Central memory CD8-positive, alpha-beta T cell (primary cell): ENCODE results near the gene MYH11.

ENCODE experiments used
- ATAC-seq: fragments of 150-1000 bp; cut with Tn5 transposase; replicated peaks from 2 replicates; pipeline ENCODE4 v1.10.0; 2022; ENCODE audit warnings: mild to moderate bottlenecking, moderate FRiP score, moderate number of reproducible peaks; ENCODE audit not compliant: poor library complexity, severe bottlenecking; ENCODE audit errors: extremely low read depth
- DNase-seq, 2 donors: peaks; one replicate each; pipeline ENCODE4 v3.0.0; 2021; ENCODE audit warnings: low spot score in 2 of 2
- H3K27ac Mint-ChIP-seq: one replicate; pipeline ENCODE4 v1.8.0; 2022; ENCODE audit warnings: low read depth, mild to moderate bottlenecking, moderate library complexity, mixed read lengths
- H3K27me3 Mint-ChIP-seq: one replicate; pipeline ENCODE4 v1.8.0; 2022; ENCODE audit warnings: mixed read lengths
- H3K36me3 Mint-ChIP-seq: one replicate; pipeline ENCODE4 v1.8.0; 2022; ENCODE audit warnings: mild to moderate bottlenecking, moderate library complexity, mixed read lengths; ENCODE audit not compliant: insufficient read depth
- H3K4me1 Mint-ChIP-seq: one replicate; pipeline ENCODE4 v1.8.0; 2022; ENCODE audit warnings: mixed read lengths
- H3K4me3 Mint-ChIP-seq: one replicate; pipeline ENCODE4 v1.8.0; 2022; ENCODE audit warnings: mild to moderate bottlenecking, moderate library complexity, mixed read lengths
- H3K9me3 Mint-ChIP-seq: one replicate; pipeline ENCODE4 v1.8.0; 2022; ENCODE audit warnings: mixed read lengths

Gene MYH11

DNA sequence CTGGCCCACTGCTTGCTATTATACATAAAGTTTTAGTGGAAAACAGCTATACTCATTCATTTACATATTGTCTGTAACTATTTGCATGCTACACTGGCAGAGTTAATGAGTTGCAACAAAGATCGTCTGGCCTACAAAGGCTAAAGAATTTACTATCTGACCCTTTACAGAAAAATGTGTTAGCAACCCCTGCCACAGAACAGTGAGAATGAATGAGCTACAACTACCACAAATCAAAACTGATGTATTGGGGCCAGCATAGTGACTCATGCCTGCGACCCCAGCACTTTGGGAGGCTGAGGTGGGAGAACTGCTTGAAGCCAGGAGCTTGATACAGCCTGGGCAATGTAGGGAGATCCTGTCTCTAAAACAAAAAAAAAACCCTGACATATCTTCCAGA lies 92.7 kb downstream of the MYH11 start:
- Mint-ChIP-seq H3K4me3 (no peak overlapping the region), H3K27ac (no peak overlapping the region), H3K4me1 (no peaks in the 10 kb centered on the region), H3K9me3 (no peaks in the 10 kb centered on the region), H3K27me3 (peaks cover 25% of the 10 kb centered on the region), H3K36me3 (peaks cover 4% of the 10 kb centered on the region)
- DNase-seq (no peak), ATAC-seq (no peak)

DNA sequence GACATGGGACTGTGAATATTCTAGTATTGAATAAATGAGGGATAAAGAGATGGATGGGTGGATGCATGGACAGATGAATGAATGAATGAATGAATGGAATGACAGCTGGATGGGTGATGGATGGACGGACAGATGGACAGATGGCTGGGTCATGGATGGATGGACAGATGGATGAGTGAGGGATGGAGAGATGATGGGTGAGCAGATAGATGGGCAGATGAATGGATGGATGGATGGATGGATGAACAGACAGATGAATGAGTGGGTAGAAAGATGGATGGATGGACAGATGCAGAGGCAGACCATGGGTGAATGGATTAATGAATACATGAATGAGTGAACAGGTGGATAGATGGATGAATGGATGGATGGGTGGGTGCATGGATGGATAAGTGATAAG lies 96.7 kb downstream of the MYH11 start:
- Mint-ChIP-seq H3K27ac (no peak overlapping the region), H3K4me1 (no peaks in the 10 kb centered on the region), H3K36me3 (peaks cover 5% of the 10 kb centered on the region), H3K27me3 (peaks cover 31% of the 10 kb centered on the region), H3K4me3 (no peak overlapping the region), H3K9me3 (no peaks in the 10 kb centered on the region)
- ATAC-seq: no peak
- no peak for DNase-seq

DNA sequence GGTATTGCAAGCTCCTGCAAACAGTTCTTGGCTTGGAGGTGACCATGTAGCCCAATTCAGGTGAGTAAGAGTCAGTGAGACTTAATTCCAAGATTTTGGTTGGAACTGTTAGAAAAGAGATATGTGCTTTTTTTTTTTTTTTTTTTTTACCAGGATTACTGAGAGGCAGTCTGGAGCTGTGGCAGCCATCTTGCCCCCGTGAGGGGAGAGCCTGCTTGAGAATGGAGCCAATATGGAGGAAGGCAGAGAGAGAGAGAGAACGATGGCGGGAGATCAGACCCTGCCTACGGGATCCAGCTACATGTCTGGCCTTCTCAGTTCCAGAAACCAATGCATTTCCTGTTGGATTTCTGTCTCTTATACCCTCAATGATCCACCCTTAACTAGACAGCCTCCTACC lies 97.8 kb downstream of the MYH11 start:
- H3K9me3 Mint-ChIP-seq: no peaks in the 10 kb centered on the region
- H3K36me3 Mint-ChIP-seq: peaks cover 5% of the 10 kb centered on the region
- H3K4me3 Mint-ChIP-seq: no peak overlapping the region
- peaks cover 31% of the 10 kb centered on the region for H3K27me3 Mint-ChIP-seq
- ATAC-seq: no peak
- no peaks in the 10 kb centered on the region for H3K4me1 Mint-ChIP-seq
- no peak for DNase-seq
- H3K27ac Mint-ChIP-seq: no peak overlapping the region

DNA sequence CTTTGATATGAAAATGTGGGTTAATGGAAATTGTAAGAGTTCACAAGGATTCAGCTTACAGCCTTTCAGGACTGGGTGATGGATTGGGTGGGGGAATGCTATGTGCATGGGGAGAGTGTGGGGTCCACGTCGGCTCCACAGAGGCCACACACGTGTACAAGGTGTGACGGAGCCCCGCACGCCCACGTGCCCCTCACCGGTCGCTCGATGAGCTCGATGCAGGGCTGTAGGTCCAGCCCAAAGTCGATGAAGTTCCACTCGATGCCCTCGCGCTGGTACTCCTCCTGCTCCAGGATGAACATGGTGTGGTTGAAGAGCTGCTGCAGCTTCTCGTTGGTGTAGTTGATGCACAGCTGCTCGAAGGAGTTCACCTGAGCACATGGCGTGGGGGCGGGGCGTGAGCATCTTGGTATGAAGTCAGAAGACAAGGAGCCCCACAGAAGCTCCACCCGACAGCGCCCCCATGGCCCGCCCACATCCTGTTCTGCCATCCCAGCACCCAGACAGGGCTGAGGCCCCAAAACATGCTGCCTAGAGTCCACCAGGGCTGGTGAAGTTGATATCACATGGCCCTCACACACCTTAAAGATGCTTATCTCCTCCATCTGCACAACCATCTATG lies 99.1 kb downstream of the MYH11 start:
- no peak for ATAC-seq
- Mint-ChIP-seq H3K36me3 (peaks cover 5% of the 10 kb centered on the region), H3K4me1 (no peaks in the 10 kb centered on the region), H3K27me3 (peaks cover 28% of the 10 kb centered on the region), H3K27ac (no peak overlapping the region), H3K4me3 (no peak overlapping the region), H3K9me3 (no peaks in the 10 kb centered on the region)
- DNase-seq: no peak

DNA sequence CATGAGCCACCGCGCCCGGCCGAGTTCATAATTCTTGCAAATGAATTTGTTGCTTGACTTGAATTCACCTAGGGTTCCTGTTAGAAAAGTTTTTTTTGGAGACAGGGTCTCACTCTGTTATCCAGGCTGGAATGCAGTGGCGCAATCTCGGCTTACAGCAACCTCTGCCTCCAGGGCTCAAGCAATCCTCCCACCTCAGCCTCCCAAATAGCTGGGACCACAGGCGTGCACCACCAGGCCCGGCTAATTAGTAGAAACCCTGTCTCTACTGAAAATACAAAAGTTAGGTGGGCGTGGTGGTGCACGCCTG lies 99.8 kb downstream of the MYH11 start:
- H3K27me3 Mint-ChIP-seq: peaks cover 21% of the 10 kb centered on the region
- no peak overlapping the region for H3K27ac Mint-ChIP-seq

DNA sequence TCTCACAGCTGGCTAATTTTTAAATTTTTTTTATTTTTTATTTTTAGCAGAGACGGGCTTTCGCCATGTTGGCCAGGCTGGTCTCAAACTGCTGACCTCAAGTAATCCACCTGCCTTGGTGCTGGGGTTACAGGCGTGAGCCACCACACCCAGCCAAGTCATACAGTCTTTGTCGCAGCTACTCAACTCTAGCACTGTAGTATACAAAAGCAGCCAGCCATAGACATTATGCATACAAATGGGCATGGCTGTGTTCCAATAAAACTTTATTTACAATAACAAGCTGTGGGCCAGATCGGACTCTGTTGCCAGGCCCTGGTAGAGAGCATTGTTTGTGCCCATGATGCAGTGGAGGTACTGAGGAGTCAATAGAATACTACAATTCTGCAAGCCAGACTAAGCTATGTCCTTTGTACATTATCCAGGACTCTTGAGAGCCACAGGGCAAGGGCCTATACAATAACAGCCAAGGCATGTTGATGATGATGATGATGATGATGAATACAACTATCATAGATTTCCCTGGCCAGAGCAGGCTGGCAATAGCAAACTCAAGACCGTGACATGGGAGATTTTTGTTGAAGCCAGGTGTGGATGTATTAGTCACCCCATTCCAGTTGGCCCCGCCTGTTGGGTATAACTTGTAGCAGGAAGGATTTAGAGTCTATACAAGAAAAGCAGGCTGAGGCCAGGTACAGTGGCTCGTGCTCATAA lies 101.8 kb downstream of the MYH11 start:
- ATAC-seq (no peak), DNase-seq (no peak)
- no peaks in the 10 kb centered on the region for H3K9me3 Mint-ChIP-seq
- H3K27ac Mint-ChIP-seq: no peak overlapping the region
- no peak overlapping the region for H3K4me3 Mint-ChIP-seq
- no peaks in the 10 kb centered on the region for H3K4me1 Mint-ChIP-seq
- H3K36me3 Mint-ChIP-seq: peaks cover 6% of the 10 kb centered on the region
- H3K27me3 Mint-ChIP-seq: peaks cover 14% of the 10 kb centered on the region

More for the DNA sequence above, 99.8 kb downstream of the MYH11 start:
- Mint-ChIP-seq H3K4me3 (no peak overlapping the region), H3K36me3 (peaks cover 3% of the 10 kb centered on the region), H3K4me1 (no peaks in the 10 kb centered on the region), H3K9me3 (no peaks in the 10 kb centered on the region)
- no peak for ATAC-seq
- DNase-seq: no peak

DNA sequence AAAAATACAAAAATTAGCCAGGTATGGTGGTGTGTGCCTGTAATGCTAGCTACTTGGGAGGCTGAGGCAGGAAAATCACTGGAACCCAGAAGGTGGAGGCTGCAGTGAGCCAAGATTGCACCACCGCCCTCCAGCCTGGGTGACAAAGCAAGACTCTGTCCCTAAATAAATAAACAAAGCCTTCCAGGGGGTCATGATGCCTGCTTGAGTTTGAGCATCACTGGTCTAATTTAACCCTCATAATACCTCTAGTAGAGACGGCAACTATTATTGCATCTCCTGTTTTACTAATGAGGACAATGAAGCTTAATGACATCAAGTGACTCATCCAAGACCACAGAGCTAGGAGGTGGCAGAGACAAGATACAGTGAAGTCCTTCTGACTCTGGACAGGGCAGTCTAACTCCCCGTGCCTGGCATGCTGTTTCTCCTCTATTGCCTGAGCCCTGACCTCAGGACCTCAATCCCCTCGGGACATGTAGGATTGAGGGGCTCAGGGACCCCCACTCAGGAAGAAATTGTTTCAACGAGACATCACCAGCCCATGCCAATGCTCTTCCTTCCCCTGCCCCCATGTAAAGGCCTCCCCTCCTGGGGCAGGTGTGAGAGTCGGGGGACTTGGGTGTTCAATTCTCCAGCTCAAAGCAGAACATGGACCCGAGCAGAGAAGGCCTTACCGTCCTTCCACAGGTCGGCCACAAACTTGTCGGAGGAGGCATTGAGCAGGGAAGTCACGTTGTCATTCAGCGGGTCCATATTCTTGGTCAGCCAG lies 103.9 kb downstream of the MYH11 start:
- Mint-ChIP-seq H3K36me3 (peaks cover 6% of the 10 kb centered on the region), H3K4me1 (peaks cover 7% of the 10 kb centered on the region), H3K27me3 (no peaks in the 10 kb centered on the region), H3K4me3 (no peak overlapping the region), H3K27ac (no peak overlapping the region), H3K9me3 (no peaks in the 10 kb centered on the region)
- ATAC-seq: no peak
- DNase-seq: no peak

DNA sequence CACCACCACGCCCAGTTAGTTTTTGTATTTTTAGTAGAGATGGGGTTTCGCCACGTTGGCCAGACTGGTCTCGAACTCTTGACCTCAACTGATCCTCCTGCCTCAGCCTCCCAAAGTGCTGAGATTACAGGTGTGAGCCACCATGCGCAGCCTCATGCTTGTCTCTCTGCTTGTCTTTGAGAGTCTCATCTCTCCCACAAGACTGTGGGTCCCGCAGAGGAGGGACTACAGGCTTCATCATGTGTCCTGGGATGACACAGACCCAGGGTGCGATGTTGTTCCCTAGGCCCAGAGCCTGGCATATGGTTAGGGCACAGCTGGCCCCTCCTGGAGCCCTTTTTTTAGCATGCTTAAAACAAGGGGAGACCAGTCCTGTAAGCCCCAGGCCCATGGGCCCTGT lies 104.9 kb downstream of the MYH11 start:
- peaks cover 4% of the 10 kb centered on the region for H3K36me3 Mint-ChIP-seq
- no peak overlapping the region for H3K4me3 Mint-ChIP-seq
- peaks cover 7% of the 10 kb centered on the region for H3K4me1 Mint-ChIP-seq
- H3K27ac Mint-ChIP-seq: no peak overlapping the region
- ATAC-seq (no peak), DNase-seq (no peak)
- no peaks in the 10 kb centered on the region for H3K27me3 Mint-ChIP-seq
- no peaks in the 10 kb centered on the region for H3K9me3 Mint-ChIP-seq

DNA sequence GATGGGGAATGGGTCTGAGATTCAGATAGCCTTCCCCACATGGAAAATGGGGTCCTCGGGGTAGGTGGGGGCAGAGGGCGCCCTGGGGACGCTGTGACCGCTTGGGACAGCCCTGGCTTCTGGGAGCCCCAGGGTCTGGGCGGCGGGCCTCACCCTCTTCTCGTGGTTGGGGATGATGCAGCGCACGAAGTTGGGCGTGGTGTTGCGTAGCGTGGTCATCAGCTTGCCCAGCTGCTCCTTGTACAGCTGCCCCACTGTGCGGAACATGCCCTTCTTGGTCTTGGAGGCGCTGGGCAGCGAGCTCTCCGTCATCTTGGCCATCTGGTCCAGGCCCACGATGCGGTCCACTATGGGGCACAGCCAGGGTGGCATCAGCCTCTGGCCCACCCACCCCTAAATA lies 106.8 kb downstream of the MYH11 start:
- H3K4me3 Mint-ChIP-seq: no peak overlapping the region
- DNase-seq (no peak), ATAC-seq (no peak)
- no peaks in the 10 kb centered on the region for H3K27me3 Mint-ChIP-seq
- no peak overlapping the region for H3K27ac Mint-ChIP-seq
- H3K9me3 Mint-ChIP-seq: no peaks in the 10 kb centered on the region
- peaks cover 7% of the 10 kb centered on the region for H3K4me1 Mint-ChIP-seq
- H3K36me3 Mint-ChIP-seq: peaks cover 7% of the 10 kb centered on the region

DNA sequence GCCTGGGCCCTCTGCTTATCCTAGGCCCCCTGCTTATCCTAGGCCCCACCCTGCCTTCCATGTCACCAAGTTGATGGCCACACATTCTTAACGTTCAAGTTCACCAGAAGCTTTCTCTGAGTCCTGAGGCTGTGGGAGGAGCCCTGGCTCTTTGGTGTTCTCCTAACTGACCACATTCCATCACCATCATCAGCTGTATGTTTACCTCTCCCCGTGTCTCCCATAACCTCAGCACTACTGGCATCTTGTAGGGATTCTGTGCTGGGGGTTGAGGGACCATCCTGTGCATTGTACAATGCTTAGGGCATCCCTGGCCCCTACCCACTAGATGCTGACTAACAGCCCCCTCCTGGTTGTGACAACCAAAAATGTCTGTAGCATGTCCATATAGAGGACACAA lies 107.5 kb downstream of the MYH11 start:
- DNase-seq (no peak), ATAC-seq (no peak)
- no peak overlapping the region for H3K4me3 Mint-ChIP-seq
- H3K27me3 Mint-ChIP-seq: no peaks in the 10 kb centered on the region
- peaks cover 7% of the 10 kb centered on the region for H3K36me3 Mint-ChIP-seq
- peaks cover 7% of the 10 kb centered on the region for H3K4me1 Mint-ChIP-seq
- H3K27ac Mint-ChIP-seq: no peak overlapping the region
- no peaks in the 10 kb centered on the region for H3K9me3 Mint-ChIP-seq

DNA sequence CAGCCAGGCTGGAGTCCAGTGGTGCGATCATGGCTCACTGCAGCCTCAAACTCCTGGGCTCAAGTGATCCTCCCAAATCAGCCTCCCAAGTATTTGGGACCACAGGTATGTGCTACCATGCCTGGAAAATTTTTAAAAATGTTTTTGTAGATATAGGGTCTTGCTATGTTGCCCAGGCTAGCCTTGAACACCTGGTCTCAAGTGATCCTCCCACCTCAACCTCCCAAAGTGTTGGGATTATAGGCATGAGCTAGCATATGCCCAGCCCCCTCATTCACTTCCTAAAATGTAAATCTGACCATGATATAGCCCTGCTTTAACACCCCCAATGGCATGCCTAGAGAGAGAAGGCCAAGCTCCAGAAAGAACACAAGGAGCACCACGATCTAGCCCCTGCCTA lies 108.2 kb downstream of the MYH11 start:
- DNase-seq: no peak
- Mint-ChIP-seq H3K4me3 (no peak overlapping the region), H3K4me1 (peaks cover 7% of the 10 kb centered on the region), H3K36me3 (peaks cover 8% of the 10 kb centered on the region), H3K27me3 (no peaks in the 10 kb centered on the region), H3K9me3 (no peaks in the 10 kb centered on the region), H3K27ac (no peak overlapping the region)
- ATAC-seq: no peak

DNA sequence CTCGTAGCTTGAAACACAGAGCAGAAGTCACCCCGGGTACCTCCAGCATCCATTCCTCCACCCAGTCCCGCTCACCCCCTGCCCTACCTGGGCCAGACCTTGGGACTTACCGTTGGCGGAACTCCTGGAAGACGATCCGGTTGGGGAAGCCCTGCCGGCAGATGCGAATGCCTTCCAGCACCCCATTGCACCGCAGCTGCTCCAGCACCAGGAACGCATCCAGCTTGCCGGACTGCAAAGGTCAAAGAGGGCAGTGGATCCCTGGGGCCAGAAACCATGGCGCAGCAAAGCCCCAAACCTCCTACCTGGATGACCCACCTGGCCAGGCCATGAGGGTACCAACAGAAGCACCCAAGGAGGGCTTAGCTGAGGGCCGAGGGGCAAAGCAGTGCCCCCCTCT lies 108.9 kb downstream of the MYH11 start:
- ATAC-seq (no peak), DNase-seq (no peak)
- peaks cover 10% of the 10 kb centered on the region for H3K36me3 Mint-ChIP-seq
- no peak overlapping the region for H3K4me3 Mint-ChIP-seq
- no peaks in the 10 kb centered on the region for H3K27me3 Mint-ChIP-seq
- peaks cover 7% of the 10 kb centered on the region for H3K4me1 Mint-ChIP-seq
- H3K27ac Mint-ChIP-seq: no peak overlapping the region
- H3K9me3 Mint-ChIP-seq: no peaks in the 10 kb centered on the region

DNA sequence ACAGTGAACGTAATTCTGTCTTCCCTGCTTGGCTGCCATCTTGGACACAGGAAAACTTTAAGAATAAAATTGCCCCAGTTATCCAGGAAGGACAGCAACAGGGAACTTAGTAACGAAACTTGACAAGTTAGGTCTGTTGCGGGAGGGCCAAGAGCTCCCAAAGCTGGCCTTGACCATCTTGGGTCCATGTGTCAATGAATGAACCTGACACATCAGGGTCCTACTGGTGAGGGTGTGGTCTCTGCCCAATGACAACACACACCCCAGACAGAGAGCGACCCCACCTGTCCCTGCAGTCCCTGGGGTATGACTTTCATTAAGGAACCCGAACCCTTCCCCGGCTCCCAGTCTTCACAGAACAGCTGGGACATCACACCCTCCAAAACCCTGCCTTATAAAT lies 110.5 kb downstream of the MYH11 start:
- H3K27ac Mint-ChIP-seq: no peak overlapping the region
- H3K4me1 Mint-ChIP-seq: peaks cover 7% of the 10 kb centered on the region
- peaks cover 10% of the 10 kb centered on the region for H3K36me3 Mint-ChIP-seq
- ATAC-seq (no peak), DNase-seq (no peak)
- peaks cover 6% of the 10 kb centered on the region for H3K9me3 Mint-ChIP-seq
- no peak overlapping the region for H3K4me3 Mint-ChIP-seq
- H3K27me3 Mint-ChIP-seq: no peaks in the 10 kb centered on the region
